ENCODE results near the gene SPDYE2B.
"Not testable (repeated sequence)": the region's sequence is repeated elsewhere in the genome, so short reads cannot be mapped to it uniquely, and the experiment has no call there.

SPDYE2B gene

GRCh38 chr7:102649924-102650323 lies at the start of gene SPDYE2B:
Gene SPDYE2B (plus strand): TSS chr7:102650319. CDS start chr7:102652349, 2,030 bp downstream.
- DNase-seq = not testable (repeated sequence)

GRCh38 chr7:102602317-102602716 lies 47.8 kb upstream of the SPDYE2B start:
- DNase-seq = not testable (repeated sequence)

GRCh38 chr7:102604431-102605145 lies 45.5 kb upstream of the SPDYE2B start:
- DNase-seq = not testable (repeated sequence)

GRCh38 chr7:102606848-102607247 lies 43.3 kb upstream of the SPDYE2B start:
- not testable (repeated sequence) for DNase-seq

GRCh38 chr7:102609734-102610133 lies 40.4 kb upstream of the SPDYE2B start:
- not testable (repeated sequence) for DNase-seq

- DNase-seq = not testable (repeated sequence)
Measured at GRCh38 chr7:102610441-102610840, 39.7 kb upstream of the SPDYE2B start.

GRCh38 chr7:102611013-102611674 lies 39.0 kb upstream of the SPDYE2B start:
- DNase-seq = not testable (repeated sequence)

GRCh38 chr7:102611675-102612325 lies 38.3 kb upstream of the SPDYE2B start:
- not testable (repeated sequence) for DNase-seq

GRCh38 chr7:102613575-102614345 lies 36.4 kb upstream of the SPDYE2B start:
- not testable (repeated sequence) for DNase-seq

- DNase-seq = not testable (repeated sequence)
Measured at GRCh38 chr7:102614346-102614697, 35.8 kb upstream of the SPDYE2B start.

- not testable (repeated sequence) for DNase-seq
Measured at GRCh38 chr7:102614873-102615272, 35.2 kb upstream of the SPDYE2B start.

- DNase-seq = not testable (repeated sequence)
Measured at GRCh38 chr7:102615930-102616329, 34.2 kb upstream of the SPDYE2B start.

GRCh38 chr7:102616507-102617125 lies 33.5 kb upstream of the SPDYE2B start, which contains the start of gene RASA4:
Gene RASA4 (minus strand): TSS chr7:102616756. CDS start chr7:102616689, 67 bp downstream.
- DNase-seq = peak; percentile 14

GRCh38 chr7:102618122-102618521 lies 32.0 kb upstream of the SPDYE2B start:
- not testable (repeated sequence) for DNase-seq

- not testable (repeated sequence) for DNase-seq
Measured at GRCh38 chr7:102627271-102627904, 22.7 kb upstream of the SPDYE2B start.

GRCh38 chr7:102630622-102631021 lies 19.5 kb upstream of the SPDYE2B start:
- DNase-seq = not testable (repeated sequence)

GRCh38 chr7:102634299-102634698 lies 15.8 kb upstream of the SPDYE2B start:
- DNase-seq = not testable (repeated sequence)

GRCh38 chr7:102635354-102635753 lies 14.8 kb upstream of the SPDYE2B start:
- DNase-seq = not testable (repeated sequence)

GRCh38 chr7:102636956-102637355 lies 13.2 kb upstream of the SPDYE2B start:
- DNase-seq = not testable (repeated sequence)

GRCh38 chr7:102638848-102639247 lies 11.3 kb upstream of the SPDYE2B start:
- not testable (repeated sequence) for DNase-seq

GRCh38 chr7:102642691-102643090 lies 7.4 kb upstream of the SPDYE2B start, which contains the start of gene UPK3BL1:
Gene UPK3BL1 (minus strand): TSS chr7:102642791. CDS start chr7:102642741, 50 bp downstream.
- DNase-seq = not testable (repeated sequence)

Measured in activated effector memory CD4-positive, alpha-beta T cell treated with Interleukin-2 at 50 U/mL for 16 hours (primary cell).